ENCODE results near the gene PDE4A.
"Not testable (repeated sequence)": the region's sequence is repeated elsewhere in the genome, so short reads cannot be mapped to it uniquely, and the experiment has no call there.

The PDE4A gene

DNA sequence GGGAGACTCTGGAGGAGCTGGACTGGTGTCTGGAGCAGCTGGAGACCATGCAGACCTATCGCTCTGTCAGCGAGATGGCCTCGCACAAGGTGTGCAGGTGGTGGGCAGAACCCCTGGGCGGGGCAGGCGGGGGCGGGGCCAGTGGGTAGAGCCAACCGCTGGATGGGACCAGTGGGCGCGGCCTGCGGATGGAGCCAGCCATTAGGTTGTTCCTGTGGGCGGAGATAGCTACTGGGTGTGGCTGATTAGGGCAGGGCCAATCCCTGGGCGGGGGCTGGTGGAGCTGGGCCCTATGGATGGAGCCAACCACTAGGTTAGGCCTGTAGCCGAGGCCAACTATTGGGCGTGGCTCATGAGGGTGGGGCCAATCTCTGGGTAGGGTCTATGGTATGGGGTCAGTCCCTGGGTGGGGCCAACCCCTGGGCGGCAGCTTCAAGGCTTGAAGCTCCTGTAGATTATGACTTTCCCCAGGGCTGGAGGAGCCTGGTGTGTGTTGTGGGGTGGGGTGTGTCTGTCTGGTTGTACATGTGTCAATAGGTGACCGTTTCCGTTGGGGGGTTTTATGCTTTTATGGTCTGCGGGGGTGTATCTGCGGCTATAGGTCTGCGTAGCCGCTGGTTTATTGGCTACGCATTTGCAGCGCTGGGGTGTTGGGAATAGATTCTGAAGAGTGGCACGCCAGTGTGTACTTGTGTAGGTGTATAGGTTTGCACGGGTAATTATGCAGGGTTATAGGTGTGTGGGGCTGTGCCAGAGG lies 30.7 kb downstream of the PDE4A start:
- H3K27me3 ChIP-seq (ENCODE audit: low read depth), result no peaks in the 10 kb centered on the region
- no peaks in the 10 kb centered on the region for H3K36me3 ChIP-seq (replicated peaks)
- 0 out of 2 replicates have a peak, but pooled peaks cover 3% of the 10 kb centered on the region for H3K4me1 ChIP-seq
- in situ Hi-C loops (cut with MboI; ENCODE audit: low sequenced_read_pairs), result no loop called here
- peak; percentile 28 to 86 for DNase-seq (ENCODE audit: low spot score in 2 of 2)
- H3K4me3 ChIP-seq, result no peak overlapping the region
- no peaks in the 10 kb centered on the region for H3K9me3 ChIP-seq

GRCh38 chr19:10452726-10453618 lies 32.6 kb downstream of the PDE4A start:
- H3K36me3 ChIP-seq (replicated peaks), result no peaks in the 10 kb centered on the region
- peaks cover 5% of the 10 kb centered on the region for H3K4me1 ChIP-seq
- no peak overlapping the region for H3K4me3 ChIP-seq
- DNase-seq (ENCODE audit: low spot score in 2 of 2), result no peak
- no peaks in the 10 kb centered on the region for H3K9me3 ChIP-seq
- in situ Hi-C loops (cut with MboI; ENCODE audit: low sequenced_read_pairs), result no loop called here
- no peaks in the 10 kb centered on the region for H3K27me3 ChIP-seq (ENCODE audit: low read depth)

- no peak overlapping the region for H3K4me3 ChIP-seq
- in situ Hi-C loops (cut with MboI; ENCODE audit: low sequenced_read_pairs), result no loop called here
- no peaks in the 10 kb centered on the region for H3K36me3 ChIP-seq (replicated peaks)
- H3K4me1 ChIP-seq, result peaks cover 5% of the 10 kb centered on the region
- no peaks in the 10 kb centered on the region for H3K9me3 ChIP-seq
- DNase-seq (ENCODE audit: low spot score in 2 of 2), result no peak
- H3K27me3 ChIP-seq (ENCODE audit: low read depth), result no peaks in the 10 kb centered on the region
Observed at GRCh38 chr19:10453852-10454251, 33.5 kb downstream of the PDE4A start.

- no peaks in the 10 kb centered on the region for H3K36me3 ChIP-seq (replicated peaks)
- peak in 1 of 2 experiments; percentile 39 for DNase-seq (ENCODE audit: low spot score in 2 of 2)
- no peak overlapping the region for H3K4me3 ChIP-seq
- H3K9me3 ChIP-seq, result no peaks in the 10 kb centered on the region
- H3K4me1 ChIP-seq, result peaks cover 5% of the 10 kb centered on the region
- no peaks in the 10 kb centered on the region for H3K27me3 ChIP-seq (ENCODE audit: low read depth)
- in situ Hi-C loops (cut with MboI; ENCODE audit: low sequenced_read_pairs), result no loop called here
Observed at GRCh38 chr19:10454267-10454666, 33.9 kb downstream of the PDE4A start.

- DNase-seq (ENCODE audit: low spot score in 2 of 2); H3K4me1 ChIP-seq; in situ Hi-C loops (cut with MboI; ENCODE audit: low sequenced_read_pairs); H3K27me3 ChIP-seq (ENCODE audit: low read depth); H3K4me3 ChIP-seq; H3K9me3 ChIP-seq; H3K36me3 ChIP-seq (replicated peaks): not testable (repeated sequence)
Observed at GRCh38 chr19:10458733-10459132, 38.4 kb downstream of the PDE4A start.

DNA sequence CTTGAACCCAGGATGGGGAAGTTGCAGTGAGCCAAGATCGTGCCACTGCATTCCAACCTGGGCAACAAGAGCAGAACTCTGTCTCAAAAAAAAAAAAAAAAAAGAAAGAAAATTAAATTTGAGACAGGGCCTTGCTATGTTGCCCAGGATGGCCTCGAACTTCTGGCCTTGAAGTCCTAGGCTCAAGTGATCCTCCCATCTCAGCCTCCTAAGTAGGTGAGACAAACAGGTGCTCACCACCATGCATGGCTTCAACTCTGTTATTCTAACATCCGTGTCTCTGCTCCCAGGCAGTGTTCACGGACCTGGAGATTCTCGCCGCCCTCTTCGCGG lies 40.3 kb downstream of the PDE4A start:
- Histone ChIP-seq H3K4me1 (peaks cover 7% of the 10 kb centered on the region), H3K36me3 (replicated peaks) (no peaks in the 10 kb centered on the region), H3K4me3 (no peak overlapping the region), H3K9me3 (no peaks in the 10 kb centered on the region), H3K27me3 (ENCODE audit: low read depth) (no peaks in the 10 kb centered on the region)
- no peak for DNase-seq (ENCODE audit: low spot score in 2 of 2)
- in situ Hi-C loops (cut with MboI; ENCODE audit: low sequenced_read_pairs), result no loop called here

DNA sequence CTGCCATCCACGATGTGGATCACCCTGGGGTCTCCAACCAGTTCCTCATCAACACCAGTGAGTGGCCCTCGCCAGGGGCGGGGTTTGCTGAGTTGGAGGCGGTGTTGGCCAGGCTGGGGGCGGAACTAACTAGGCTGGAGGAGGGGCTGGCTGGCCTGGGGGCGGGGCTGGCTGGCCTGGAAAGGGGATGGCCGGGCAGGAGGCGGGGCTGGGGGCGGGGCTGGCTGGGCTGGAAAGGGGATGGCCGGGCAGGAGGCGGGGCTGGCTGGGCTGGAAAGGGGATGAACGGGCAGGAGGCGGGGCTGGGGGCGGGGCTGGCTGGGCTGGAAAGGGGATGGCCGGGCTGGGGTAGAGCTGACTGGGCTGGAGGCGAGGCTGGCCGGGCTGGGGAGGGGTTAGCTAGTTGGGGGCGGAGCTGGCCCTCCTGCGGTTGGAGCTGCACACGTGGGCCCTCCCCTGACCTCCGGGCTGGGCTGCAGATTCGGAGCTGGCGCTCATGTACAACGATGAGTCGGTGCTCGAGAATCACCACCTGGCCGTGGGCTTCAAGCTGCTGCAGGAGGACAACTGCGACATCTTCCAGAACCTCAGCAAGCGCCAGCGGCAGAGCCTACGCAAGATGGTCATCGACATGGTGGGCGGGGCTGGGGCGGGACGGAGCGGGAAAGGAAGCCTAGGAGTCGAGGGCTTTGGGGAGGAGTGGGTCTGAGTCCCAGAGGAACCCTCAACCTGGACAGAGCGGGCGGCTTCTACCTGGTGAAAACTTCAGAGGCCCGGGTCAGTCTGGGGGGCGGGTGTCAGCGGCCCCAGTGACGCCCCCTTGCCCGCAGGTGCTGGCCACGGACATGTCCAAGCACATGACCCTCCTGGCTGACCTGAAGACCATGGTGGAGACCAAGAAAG lies 41.0 kb downstream of the PDE4A start:
- no peaks in the 10 kb centered on the region for H3K27me3 ChIP-seq (ENCODE audit: low read depth)
- H3K4me1 ChIP-seq, result peaks cover 7% of the 10 kb centered on the region
- H3K9me3 ChIP-seq, result no peaks in the 10 kb centered on the region
- H3K36me3 ChIP-seq (replicated peaks), result no peaks in the 10 kb centered on the region
- H3K4me3 ChIP-seq, result peak overlapping the region; percentile 15; the same call in 1 of the 2 replicates
- DNase-seq (ENCODE audit: low spot score in 2 of 2), result peak; percentile 85 to 97
- in situ Hi-C loops (cut with MboI; ENCODE audit: low sequenced_read_pairs), result no loop called here

- H3K9me3 ChIP-seq; in situ Hi-C loops (cut with MboI; ENCODE audit: low sequenced_read_pairs); DNase-seq (ENCODE audit: low spot score in 2 of 2); H3K4me3 ChIP-seq; H3K27me3 ChIP-seq (ENCODE audit: low read depth); H3K36me3 ChIP-seq (replicated peaks); H3K4me1 ChIP-seq: not testable (repeated sequence)
Observed at GRCh38 chr19:10462042-10462441, 41.7 kb downstream of the PDE4A start.

GRCh38 chr19:10462557-10462956 lies 42.2 kb downstream of the PDE4A start:
- H3K4me1 ChIP-seq, result peaks cover 4% of the 10 kb centered on the region
- no peaks in the 10 kb centered on the region for H3K9me3 ChIP-seq
- no peaks in the 10 kb centered on the region for H3K36me3 ChIP-seq (replicated peaks)
- DNase-seq (ENCODE audit: low spot score in 2 of 2), result no peak
- no peaks in the 10 kb centered on the region for H3K27me3 ChIP-seq (ENCODE audit: low read depth)
- in situ Hi-C loops (cut with MboI; ENCODE audit: low sequenced_read_pairs), result no loop called here
- no peak overlapping the region for H3K4me3 ChIP-seq

DNA sequence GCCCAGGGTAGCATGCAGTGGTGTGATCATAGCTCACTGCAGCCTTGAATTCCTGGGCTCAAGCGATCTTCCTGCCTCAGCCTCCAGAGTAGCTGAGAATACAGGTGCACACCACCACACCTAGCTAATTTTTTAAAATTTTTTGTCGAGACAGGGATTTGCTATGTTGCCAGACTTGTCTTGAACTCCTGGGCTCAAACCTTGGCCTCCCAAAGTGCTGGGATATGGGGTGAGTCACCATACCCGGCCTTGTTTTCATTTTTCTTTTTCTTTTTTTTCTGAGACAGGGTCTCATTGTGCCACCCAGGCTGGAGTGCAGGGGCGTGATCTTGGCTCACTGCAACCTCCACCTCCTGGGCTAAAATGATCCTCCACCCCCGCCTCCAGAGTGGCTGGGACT lies 44.1 kb downstream of the PDE4A start:
- H3K4me3 ChIP-seq, result no peak overlapping the region
- H3K36me3 ChIP-seq (replicated peaks), result no peaks in the 10 kb centered on the region
- no peaks in the 10 kb centered on the region for H3K9me3 ChIP-seq
- H3K4me1 ChIP-seq, result peaks cover 4% of the 10 kb centered on the region
- H3K27me3 ChIP-seq (ENCODE audit: low read depth), result no peaks in the 10 kb centered on the region
- DNase-seq (ENCODE audit: low spot score in 2 of 2), result no peak
- in situ Hi-C loops (cut with MboI; ENCODE audit: low sequenced_read_pairs), result no loop called here

DNA sequence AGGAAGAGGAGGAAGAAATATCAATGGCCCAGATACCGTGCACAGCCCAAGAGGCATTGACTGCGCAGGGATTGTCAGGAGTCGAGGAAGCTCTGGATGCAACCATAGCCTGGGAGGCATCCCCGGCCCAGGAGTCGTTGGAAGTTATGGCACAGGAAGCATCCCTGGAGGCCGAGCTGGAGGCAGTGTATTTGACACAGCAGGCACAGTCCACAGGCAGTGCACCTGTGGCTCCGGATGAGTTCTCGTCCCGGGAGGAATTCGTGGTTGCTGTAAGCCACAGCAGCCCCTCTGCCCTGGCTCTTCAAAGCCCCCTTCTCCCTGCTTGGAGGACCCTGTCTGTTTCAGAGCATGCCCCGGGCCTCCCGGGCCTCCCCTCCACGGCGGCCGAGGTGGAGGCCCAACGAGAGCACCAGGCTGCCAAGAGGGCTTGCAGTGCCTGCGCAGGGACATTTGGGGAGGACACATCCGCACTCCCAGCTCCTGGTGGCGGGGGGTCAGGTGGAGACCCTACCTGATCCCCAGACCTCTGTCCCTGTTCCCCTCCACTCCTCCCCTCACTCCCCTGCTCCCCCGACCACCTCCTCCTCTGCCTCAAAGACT lies 46.9 kb downstream of the PDE4A start:
- H3K36me3 ChIP-seq (replicated peaks), result no peaks in the 10 kb centered on the region
- no peaks in the 10 kb centered on the region for H3K9me3 ChIP-seq
- no peaks in the 10 kb centered on the region for H3K4me1 ChIP-seq
- H3K27me3 ChIP-seq (ENCODE audit: low read depth), result no peaks in the 10 kb centered on the region
- in situ Hi-C loops (cut with MboI; ENCODE audit: low sequenced_read_pairs), result no loop called here
- DNase-seq (ENCODE audit: low spot score in 2 of 2), result no peak
- no peak overlapping the region for H3K4me3 ChIP-seq

DNA sequence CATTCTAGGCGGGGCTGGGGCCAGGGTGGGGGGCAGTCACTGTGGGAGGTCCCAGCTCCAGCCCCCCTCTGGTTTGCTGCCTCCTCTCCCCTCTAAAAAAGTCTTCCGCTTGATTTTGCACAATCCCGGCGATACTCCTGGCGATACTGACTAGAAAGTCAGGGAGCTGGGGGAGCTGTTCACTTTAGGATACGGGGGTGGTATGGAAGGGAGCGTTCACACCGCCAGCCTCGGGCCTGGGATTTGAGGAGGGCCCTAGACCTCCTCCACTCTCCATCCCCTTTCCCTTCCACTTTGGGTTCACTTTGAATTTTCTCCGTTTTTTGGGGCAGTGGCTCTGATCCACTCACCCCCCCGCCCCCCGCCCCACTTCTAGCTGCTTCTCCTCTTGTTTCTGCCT lies 47.8 kb downstream of the PDE4A start:
- Histone ChIP-seq H3K4me3 (no peak overlapping the region), H3K27me3 (ENCODE audit: low read depth) (no peaks in the 10 kb centered on the region), H3K9me3 (no peaks in the 10 kb centered on the region), H3K4me1 (no peaks in the 10 kb centered on the region), H3K36me3 (replicated peaks) (no peaks in the 10 kb centered on the region)
- no peak for DNase-seq (ENCODE audit: low spot score in 2 of 2)
- in situ Hi-C loops (cut with MboI; ENCODE audit: low sequenced_read_pairs), result no loop called here

GRCh38 chr19:10471909-10472308 lies 51.6 kb downstream of the PDE4A start:
- in situ Hi-C loops (cut with MboI; ENCODE audit: low sequenced_read_pairs), result no loop called here

More at GRCh38 chr19:10471909-10472308, 51.6 kb downstream of the PDE4A start:
- H3K4me3 ChIP-seq, result no peak overlapping the region
- peak; percentile 23 to 56 for DNase-seq (ENCODE audit: low spot score in 2 of 2)
- no peaks in the 10 kb centered on the region for H3K9me3 ChIP-seq
- no peaks in the 10 kb centered on the region for H3K4me1 ChIP-seq
- H3K36me3 ChIP-seq (replicated peaks), result no peaks in the 10 kb centered on the region
- H3K27me3 ChIP-seq (ENCODE audit: low read depth), result no peaks in the 10 kb centered on the region

Measured in HAP-1 (cell line).